HG02943 (cell line): ENCODE data around the gene CYB561D1.
A peak's percentile ranks its signal among the peaks of the same experiment; 100 is the strongest.

Experiments
- ATAC-seq: cut with Tn5 transposase; IDR thresholded peaks from one replicate; pipeline ENCODE4 v1.9.1; 2021; ENCODE audit warnings: mild to moderate bottlenecking, low read depth, moderate library complexity; ENCODE audit not compliant: unreplicated experiment

Gene CYB561D1

DNA sequence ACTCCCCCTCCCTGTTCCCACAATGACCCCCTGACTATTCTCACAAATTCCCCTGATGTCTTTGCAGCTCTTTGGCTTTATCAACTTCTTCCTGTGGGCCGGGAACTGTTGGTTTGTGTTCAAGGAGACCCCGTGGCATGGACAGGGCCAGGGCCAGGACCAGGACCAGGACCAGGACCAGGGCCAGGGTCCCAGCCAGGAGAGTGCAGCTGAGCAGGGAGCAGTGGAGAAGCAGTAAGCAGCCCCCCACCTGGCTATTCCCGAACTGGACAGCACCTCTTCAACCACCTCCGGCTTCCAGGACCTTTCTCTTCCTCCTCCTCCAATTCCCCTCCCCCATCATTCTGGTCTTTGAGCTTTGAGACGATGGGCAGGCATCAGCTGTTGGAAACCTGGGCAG lies 14.6 kb upstream of the CYB561D1 start:
- no peak for ATAC-seq

DNA sequence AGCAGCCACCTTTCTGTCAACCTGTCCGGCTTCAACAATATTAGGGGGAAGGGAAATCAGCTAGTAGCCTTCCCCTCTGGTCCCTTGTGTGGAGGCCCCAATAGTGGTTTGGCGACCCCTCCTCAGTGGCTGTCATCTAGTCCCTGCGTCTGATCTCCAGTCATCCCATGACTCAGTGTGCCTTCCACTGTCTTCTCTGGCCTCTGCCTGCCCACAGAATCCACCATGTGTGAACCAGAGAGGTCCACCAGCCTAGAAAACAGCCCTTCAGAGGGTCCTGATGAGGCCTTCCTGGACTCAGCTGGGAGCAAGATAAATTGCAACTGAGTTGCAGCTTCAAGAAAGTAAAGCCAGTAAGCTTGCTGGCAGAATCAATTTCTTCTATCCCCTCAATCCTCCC lies 14.0 kb upstream of the CYB561D1 start:
- no peak for ATAC-seq

DNA sequence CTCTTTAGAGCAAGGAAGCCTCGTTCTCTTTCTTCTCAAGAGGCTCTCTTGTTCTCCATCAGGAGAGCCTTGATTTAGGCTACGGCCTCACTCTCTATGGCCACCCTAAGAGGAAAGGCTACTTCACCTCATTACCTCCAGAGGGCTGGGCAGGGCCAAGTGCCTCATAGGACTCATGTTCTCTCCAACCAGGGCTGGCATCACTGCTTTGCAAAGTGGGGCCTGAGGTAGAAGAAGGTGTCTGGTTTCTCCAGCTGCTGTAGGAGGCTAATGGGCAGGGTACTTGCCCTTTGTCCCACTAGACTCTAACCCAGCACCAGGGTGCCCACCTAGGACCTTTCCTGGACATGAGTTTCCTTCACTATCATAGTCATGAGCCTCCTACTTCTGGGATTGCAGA lies 12.2 kb upstream of the CYB561D1 start:
- ATAC-seq, result no peak

DNA sequence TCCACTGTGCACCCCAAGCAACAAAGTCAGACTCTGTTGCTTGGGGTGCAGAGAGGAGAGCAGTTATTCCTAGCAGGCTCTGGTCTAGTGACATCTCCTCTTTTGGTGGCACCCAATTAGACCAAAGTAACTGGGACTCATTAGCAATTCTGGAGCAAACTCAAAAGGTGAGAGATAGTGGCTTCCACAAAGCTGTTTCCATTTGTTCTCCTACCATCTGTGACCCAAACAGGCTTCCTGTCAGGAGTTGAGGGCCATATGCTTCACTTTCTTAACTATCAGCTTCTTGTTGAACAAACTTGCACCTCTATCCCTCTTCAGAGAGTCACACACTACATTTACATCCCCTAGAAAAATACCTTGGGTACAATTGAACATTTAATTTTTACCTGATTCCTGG lies 11.7 kb upstream of the CYB561D1 start:
- no peak for ATAC-seq

DNA sequence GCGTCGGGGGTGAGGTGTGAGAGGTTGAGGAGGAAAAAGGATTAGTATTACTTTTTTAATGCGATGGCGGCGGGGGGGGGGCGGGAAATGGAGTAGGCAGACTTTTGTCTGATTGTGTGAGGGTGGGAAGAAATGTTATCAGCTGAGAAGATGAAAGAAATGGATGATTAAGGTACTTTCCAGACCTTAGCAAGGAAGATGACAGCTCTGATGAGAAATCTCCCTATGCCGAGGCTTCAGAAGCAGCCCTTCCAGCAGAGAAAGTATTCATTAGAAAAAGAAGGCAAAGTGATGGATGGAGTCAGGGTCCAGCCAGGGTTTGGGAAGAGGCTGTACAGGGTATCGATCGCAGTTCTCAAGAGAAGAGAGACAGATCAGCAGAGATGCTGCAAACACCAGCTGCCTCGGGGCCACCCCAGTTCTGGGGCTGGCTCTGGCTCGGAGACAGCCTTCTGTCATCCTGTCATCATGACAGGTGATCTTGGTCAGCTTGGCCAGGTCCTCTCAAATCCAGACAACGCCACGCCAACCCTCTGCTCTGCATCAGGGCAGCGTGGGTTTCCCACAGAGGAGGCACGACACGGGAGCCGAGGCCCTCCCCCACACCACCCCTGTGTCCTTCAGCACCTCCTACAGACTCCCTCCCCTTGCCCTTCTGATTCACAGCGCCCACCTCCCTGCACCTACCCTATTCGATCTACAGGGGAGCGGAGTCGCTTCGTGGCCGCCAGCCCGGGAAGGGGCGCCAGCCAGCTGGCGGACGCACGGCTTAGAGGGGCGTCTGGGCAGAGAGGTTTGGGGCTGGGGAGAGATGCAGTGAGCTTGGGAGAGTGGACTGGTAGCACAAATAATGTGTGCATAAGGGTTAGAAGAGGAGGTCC lies 10.9 kb upstream of the CYB561D1 start:
- peak; percentile 21 for ATAC-seq

DNA sequence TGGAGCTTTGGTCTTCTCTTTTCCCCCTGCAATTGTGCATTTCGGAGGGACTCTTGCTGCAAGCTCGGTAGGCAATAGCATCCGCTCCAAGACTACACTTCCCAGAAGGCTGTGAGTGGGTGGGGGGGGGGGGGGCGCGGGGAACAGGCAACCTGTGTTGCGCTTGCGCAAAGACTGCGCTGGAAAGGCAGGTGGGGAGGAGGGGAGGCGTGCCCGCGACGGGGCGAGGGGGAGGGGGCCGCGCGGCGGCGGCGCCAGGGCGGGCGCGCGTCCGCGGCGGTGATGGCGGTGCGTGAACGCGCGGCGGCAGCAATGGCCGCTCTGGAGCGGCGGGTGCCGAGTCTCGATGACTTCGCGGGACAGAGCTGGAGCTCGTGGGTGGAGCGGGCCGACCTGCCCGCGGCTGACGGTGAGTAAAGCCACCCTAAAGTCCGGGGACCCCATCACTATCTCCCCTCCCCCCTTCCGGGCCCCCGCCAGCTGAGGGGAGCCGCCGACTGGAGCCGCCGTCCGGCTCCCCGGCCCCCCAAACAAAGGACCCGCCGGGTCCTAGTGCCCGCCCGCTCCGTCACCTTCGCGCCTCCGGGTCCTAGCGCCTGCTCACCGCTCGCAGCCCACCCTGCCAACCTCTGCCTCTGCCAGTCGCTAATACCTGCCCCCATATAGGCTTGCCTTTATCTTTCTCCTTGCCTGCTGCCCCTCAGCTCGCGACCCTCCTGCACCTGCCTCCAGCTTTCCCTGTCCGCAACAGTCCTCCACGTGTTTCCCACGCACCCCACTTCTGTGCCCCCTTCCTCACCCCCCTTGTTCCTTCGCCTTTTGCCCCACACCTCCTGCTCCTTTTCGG lies 10.0 kb upstream of the CYB561D1 start, which contains the start of gene ATXN7L2:
ATXN7L2 (plus strand) TSS at position 234 of the 847 bp plus-strand sequence; CDS start at position 283, 49 bp downstream.
- ATAC-seq, result peak; percentile 67

DNA sequence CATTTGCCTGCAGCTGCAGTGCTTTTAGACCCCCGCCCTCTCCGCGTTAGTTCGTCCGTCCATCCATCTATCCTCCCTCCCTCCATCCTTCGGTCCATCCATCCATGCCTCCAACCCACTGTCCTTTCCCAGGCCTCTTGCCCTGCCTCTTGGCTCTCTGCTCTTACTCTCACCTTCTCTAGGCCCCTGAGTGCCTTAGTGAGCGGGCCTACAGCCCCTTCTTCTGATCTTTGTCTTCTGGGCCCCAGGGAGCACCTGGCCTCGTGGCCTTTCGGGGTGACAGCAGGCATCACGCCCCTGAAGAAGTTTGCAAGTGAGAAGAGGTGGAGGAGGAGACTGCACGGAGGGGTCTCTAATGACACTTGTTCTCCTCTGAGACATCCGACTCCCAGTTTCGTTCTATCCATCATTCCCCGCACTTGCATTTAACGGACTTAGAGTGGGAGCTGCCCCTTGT lies 9.3 kb upstream of the CYB561D1 start:
- ATAC-seq, result no peak

DNA sequence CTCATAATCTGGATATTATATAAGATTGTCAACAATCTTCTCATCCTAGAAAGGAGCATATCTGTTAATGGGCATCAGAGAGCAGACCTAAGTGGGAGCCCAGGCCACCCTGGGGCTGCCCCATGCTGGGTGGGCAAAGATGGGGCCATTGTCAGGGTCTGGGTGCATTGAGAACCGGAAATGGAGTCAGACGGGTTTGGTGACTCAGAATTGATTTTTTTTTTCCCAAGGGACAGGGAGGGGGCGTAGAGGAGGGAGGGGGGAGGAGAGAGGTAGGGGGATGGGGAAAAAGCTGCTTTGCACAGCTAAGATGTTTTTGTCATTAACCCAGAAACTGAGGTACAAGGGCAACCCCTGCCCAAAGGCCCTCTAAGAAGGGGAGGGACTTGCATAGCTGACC lies 8.9 kb upstream of the CYB561D1 start:
- no peak for ATAC-seq

DNA sequence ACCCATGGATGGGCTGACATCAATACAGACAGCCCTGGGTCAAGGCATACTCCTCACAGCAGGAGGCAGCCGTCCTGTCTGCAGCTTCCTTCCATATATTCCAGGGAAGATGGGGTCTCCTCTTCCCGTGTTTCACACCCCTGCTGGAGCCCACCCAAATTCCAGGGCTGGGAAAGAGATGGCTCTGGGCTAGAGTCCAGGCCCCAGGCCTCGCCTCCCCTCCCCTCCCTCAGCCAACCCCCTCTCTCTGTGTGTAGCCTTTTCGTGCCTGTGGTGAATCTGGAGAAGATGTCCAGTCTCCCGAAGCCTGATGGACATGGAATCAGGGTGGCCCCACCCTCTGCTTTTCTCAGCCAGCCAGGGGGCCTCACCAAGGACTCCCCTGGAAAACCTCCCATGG lies 6.6 kb upstream of the CYB561D1 start:
- no peak for ATAC-seq

DNA sequence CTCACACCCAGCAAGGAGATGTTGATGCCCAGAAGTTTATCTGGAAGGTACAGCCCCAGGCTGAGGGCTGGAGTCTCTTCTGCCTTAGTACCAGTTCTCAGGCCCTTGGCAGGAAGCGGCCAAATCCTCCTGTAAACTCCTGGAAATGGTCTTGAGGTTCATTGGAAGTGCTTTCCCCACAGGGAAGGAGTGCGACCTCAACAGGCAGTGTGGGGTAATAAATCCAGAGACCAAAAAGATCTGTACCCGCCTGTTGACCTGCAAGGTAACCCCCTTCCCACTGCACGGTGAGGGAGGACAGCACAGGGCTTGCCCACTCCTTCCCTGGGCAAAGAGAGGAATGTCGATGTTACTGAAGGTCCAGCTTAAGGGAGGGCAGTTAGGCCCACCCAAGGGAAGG lies 5.7 kb upstream of the CYB561D1 start:
- ATAC-seq, result no peak

DNA sequence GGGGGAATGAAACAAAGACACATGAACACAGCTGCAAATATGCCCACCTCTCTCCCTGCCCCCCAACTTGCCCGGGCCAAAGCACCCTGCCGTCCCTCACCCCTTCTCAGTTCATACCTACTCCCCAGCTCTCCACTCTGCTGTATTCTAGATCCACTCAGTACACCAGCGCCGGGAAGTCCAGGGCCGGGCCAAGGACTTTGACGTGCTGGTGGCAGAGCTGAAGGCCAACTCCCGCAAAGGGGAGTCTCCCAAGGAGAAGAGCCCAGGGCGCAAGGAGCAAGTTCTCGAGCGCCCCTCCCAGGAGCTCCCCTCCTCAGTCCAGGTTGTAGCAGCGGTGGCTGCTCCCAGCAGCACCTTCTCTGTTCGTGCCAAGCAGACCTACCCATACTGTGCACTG lies 5.2 kb upstream of the CYB561D1 start:
- no peak for ATAC-seq

DNA sequence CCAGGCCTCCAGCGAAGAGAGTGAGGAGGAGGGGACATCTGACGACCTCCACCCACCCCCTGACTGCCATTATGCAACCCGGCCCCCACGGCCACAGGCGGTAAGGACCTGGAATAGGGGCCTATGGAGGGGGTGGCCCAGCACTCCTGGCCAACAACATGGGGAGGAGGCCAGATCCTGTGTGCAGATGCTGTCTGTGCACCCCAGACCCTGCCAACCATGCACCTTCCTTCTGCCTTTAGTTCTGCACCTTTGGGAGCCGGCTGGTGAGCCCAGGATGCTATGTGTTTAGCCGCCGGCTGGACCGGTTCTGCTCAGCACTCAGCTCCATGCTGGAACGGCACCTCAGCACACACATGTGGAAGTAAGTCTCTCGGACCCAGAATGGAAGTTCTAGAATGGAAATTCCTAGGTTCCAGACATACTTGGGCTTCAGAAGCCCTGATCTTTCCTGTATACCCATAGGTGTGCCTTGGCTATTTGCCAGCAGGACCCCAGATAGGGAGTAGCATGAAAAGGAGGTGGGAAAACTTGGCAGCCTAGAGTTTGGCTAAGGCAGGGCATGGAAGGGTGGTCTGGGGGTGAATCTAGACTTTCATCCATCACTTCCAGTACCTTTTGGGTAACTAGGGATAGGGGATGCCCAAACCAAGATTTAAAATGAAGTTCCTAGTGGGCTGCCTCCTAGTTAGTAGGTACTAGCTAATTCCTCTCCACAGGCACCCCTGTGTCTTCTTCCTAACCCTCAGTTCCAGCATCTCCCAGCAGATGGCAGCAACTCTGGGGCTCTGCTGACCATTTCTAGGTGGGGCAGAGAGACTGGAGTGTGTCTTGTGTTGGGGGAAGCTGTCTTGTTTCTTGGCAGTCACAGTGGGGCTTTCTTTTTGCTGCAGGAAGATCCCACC lies 3.6 kb upstream of the CYB561D1 start:
- no peak for ATAC-seq

DNA sequence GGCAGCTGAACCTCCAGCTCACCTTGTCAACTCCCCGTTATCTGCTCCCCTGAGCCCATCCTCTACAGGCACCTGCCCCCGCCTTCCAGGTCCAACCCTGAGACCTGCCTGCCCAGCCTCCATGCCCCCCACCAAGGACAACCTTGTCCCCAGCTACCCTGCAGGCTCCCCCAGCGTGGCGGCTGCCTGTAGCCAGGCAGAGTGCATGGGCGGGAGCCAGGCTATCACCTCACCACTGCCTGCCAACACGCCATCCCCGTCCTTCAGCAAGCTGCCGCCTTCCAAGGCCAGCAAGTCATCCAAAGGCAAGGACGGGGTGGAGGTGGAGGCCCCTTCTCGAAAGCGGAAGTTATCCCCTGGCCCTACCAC lies 3.0 kb upstream of the CYB561D1 start:
- ATAC-seq, result no peak

DNA sequence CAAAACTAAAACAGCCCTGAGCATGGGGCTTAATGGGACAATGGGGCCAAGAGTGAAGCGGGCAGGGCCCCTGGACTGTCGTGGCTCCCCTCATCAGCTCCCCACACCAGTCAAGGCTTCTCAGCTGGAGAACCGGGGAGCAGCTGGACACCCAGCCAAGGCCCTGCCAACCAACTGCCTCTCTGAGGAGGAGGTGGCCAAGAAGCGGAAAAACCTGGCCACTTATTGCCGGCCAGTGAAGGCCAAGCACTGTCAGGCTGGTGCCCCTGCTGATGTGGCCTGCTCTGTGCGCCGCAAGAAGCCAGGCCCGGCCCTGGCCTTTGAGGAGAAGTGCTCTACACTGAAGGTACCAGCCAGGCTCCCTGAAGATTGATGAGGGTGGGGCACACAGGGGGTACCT lies 2.5 kb upstream of the CYB561D1 start:
- ATAC-seq, result no peak

DNA sequence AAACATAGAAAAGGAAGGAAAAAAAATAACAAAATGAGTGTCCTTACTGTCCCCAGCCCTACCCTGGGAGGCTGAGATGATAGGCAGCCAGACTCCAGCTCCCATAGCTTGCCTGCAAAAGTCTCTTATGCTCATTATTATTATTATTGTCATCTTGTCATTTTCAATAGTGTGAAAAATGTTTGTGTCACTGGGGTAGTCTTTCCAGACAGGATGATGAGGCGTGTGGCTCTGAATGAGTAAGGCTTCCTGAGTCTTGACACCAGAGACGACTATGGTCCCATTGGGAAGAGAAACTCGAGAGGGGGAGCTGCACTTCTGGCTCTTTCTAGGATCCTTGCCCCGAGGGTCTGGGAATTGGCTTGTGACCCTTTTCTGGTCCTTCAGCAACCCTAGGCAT lies 1.1 kb upstream of the CYB561D1 start:
- no peak for ATAC-seq

DNA sequence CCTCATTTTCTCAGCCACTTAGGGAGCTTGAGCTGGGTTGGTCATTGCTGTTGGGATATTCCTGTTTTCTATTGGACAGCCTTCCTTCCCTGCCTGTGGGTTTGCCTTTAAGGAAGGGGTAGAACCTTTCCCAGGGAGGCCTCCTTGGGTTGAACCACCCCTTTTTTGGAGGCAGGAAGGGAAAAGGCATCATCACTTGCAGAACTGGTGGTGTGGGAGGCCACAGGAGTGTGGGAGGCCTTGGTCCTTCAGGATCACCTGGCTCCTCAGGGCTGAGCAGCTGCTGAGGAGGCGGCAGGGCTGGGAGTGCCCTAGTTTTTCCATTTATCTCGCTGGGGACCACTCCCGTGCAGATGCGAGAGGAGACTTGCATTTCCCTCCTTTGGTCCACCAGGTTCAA lies 667 bp upstream of the CYB561D1 start:
- ATAC-seq, result no peak

DNA sequence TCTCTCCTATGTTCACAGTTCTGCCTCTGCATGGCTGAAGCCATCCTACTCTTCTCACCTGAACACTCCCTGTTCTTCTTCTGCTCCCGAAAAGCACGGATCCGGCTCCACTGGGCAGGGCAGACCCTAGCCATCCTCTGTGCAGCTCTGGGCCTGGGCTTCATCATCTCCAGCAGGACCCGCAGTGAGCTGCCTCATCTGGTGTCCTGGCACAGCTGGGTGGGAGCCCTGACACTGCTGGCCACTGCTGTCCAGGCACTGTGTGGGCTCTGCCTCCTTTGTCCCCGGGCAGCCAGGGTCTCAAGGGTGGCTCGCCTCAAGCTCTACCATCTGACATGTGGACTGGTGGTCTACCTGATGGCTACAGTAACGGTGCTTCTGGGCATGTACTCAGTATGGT lies 1.8 kb downstream of the CYB561D1 start:
- ATAC-seq, result no peak

DNA sequence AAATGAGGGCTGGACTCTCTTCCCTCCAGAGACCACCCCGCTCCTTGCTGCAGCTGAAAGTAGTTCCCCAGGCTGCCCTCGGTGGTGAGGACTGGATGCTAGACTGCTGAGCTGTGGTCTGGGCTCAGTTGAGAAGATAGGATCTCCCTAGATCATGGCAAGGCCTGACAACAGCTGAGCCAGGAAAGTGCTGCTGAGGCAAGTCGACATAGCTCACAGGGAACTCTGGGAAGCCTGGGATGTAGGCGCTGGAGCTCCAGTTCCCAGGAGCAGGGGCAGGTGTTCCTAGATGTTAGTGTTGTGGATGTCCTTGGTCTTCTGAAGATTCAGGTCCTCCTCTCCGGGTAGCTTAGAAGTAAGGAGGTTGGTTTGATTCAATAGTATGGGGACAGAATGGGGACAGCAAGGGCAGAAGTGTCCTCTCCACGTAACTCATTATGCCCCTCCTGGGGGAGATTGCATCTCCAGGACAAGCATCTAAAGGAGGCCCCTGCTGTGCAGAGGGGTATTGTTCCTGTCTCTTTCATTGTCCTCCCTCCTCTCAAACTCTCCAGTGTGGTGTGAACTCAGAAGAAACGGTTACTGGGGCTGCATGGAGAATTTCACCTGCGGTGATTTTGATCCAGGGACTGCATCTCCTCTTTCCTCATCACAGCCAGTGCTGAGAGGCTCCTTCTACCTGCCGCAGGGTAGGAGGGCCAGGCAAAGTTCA lies 3.7 kb downstream of the CYB561D1 start:
- no peak for ATAC-seq

DNA sequence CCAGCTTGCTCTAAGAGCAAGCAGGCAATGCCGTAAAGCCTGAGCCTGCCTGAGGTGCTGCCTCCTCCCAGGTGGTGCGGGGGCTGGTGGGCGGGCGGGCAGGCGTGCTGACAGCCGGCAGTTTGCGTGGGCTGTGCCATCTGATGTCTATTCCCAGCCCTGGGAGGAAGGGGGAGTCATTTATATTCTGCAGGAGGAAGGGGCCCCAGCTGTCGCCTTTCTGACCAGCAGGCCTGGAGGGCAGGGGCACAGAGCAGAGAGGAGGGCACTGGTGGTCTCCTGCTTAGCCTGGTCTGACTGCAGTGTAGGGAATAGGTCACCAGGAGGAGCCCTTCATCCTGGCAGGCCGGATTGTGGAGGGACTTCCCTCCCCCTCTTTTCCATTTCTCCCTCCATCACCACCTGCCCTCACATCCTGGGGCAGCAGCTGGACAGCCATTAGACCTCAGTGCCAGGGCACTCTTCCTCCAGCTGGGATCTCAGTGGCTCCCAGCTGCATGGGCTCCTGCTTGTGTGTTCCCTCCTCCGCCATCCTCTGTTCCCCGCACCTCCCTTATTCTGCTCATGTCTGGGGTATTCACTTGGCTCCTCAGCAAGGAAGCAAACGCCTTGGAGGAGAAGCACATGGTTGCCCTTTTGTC lies 4.4 kb downstream of the CYB561D1 start:
- no peak for ATAC-seq
